GM21786 (cell line): ENCODE measurements around the gene PIK3AP1.
"Not testable (repeated sequence)": the region's sequence is repeated elsewhere in the genome, so short reads cannot be mapped to it uniquely, and the experiment has no call there.

ENCODE experiments used
- ATAC-seq: cut with Tn5 transposase; IDR thresholded peaks from one replicate; pipeline ENCODE4 v1.9.1; 2021; ENCODE audit not compliant: unreplicated experiment

The PIK3AP1 gene, protein sequence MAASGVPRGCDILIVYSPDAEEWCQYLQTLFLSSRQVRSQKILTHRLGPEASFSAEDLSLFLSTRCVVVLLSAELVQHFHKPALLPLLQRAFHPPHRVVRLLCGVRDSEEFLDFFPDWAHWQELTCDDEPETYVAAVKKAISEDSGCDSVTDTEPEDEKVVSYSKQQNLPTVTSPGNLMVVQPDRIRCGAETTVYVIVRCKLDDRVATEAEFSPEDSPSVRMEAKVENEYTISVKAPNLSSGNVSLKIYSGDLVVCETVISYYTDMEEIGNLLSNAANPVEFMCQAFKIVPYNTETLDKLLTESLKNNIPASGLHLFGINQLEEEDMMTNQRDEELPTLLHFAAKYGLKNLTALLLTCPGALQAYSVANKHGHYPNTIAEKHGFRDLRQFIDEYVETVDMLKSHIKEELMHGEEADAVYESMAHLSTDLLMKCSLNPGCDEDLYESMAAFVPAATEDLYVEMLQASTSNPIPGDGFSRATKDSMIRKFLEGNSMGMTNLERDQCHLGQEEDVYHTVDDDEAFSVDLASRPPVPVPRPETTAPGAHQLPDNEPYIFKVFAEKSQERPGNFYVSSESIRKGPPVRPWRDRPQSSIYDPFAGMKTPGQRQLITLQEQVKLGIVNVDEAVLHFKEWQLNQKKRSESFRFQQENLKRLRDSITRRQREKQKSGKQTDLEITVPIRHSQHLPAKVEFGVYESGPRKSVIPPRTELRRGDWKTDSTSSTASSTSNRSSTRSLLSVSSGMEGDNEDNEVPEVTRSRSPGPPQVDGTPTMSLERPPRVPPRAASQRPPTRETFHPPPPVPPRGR

GRCh38 chr10:96720422-96721206 lies at the start of gene PIK3AP1:
Gene PIK3AP1 (minus strand): TSS chr10:96720514. CDS start chr10:96720394, 120 bp downstream.
- ATAC-seq, result peak; percentile 62

- ATAC-seq, result no peak
Measured at GRCh38 chr10:96768136-96768535, 47.8 kb upstream of the PIK3AP1 start.

- no peak for ATAC-seq
Measured at GRCh38 chr10:96767611-96768010, 47.3 kb upstream of the PIK3AP1 start.

DNA sequence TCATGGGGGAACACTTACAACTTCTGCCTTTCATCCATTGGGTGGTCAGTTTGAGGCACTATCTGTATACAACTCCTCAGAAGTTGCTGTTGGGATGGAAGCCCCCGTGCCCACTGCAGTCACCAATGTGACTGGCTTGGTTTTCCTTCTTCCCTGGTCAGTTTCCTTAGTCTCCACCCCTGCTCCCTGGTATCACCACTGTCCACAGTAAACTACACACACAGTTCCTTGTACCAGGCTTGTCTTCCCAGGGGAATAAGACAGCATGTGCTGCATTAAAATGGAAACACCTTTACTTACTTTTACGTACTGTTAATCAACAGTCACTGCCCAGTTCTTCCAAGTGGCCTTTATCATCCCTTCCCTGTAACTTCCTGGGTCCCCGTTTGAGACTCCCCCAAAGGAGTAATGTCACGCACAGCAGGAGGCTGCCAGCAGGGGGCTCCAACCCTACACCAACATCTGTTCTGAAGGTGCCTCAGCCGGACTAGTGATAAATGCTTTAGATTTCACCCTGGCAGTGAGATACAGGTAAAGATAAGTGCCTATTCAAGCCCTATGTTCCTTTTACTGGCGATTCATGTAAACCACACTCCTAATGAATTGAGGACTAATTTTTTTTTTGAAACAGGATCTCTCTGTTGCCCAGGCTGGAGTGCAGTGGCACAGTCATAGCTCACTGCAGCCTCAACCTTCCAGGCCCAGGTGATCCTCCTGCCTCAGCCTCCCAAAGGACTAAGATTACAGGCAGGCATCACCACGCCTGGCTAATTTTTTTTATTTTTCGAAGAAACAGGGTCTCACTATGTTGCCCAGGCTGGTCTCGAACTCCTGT lies 45.3 kb upstream of the PIK3AP1 start:
- peak; percentile 43 for ATAC-seq

GRCh38 chr10:96764425-96765060 lies 44.2 kb upstream of the PIK3AP1 start:
- no peak for ATAC-seq

GRCh38 chr10:96758423-96758822 lies 38.1 kb upstream of the PIK3AP1 start:
- ATAC-seq, result peak; percentile 94

DNA sequence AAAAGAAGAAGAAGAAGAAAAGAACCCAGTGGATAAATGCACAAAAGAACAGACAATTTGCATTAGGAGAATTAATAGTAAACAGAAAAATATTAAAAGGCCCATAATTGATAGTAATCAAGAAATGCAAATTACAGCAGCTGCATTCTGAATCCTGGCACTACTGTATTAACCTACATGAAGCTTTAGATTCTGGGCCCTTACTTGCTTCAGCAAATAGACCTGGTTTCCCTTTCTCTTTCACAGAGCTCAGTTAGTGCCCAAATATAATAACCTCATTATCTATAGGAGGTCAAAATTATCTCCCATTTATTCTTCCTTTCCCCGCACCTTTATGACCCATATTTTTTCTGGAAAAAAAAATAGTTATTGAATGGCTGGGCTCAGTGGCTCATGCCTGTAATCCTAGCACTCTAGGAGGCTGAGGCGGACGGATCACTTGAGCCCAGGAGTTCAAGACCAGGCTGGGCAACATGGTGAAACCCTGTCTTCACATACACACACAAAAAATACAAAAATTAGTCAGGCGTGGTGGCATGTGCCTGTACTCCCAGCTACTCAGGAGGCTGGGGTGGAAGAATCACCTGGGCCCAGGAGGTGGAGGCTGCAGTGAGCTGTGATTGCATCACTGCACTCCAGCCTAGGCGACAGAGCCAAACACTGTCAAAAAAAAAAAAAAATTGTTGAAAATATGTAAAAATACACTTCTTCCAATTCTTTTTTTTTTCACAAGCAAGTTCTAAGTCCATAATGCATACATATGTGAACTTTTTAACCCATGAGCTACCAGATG lies 36.0 kb upstream of the PIK3AP1 start:
- ATAC-seq, result no peak

DNA sequence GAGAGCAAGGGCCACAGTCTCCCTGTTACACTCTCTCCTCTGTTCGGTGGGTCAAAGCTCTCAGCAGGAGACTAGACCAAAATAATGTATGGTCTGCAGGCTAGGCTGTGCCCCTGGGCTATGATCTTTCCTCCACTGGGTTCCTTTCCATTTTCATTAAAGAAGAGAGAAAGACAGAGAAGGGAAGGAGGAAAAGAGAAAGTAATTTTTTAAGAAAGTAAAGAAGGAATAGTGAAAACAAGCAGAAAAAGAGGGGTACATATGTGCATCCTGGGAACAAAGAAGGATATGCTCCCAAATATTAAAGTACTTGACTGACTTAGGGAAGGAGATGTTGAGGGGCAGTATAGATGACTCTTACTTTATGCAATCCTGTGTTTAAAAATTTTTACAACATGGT lies 33.6 kb upstream of the PIK3AP1 start:
- no peak for ATAC-seq

GRCh38 chr10:96752375-96752774 lies 32.1 kb upstream of the PIK3AP1 start:
- no peak for ATAC-seq

DNA sequence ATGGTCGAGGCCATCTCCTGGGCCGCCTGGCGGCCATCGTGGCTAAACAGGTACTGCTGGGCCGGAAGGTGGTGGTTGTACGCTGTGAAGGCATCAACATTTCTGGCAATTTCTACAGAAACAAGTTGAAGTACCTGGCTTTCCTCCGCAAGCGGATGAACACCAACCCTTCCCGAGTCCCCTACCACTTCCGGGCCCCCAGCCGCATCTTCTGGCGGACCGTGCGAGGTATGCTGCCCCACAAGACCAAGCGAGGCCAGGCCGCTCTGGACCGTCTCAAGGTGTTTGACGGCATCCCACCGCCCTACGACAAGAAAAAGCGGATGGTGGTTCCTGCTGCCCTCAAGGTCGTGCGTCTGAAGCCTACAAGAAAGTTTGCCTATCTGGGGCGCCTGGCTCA lies 30.0 kb upstream of the PIK3AP1 start:
- ATAC-seq, result not testable (repeated sequence)

- ATAC-seq, result peak; percentile 87
Measured at GRCh38 chr10:96747734-96748550, 27.6 kb upstream of the PIK3AP1 start.

DNA sequence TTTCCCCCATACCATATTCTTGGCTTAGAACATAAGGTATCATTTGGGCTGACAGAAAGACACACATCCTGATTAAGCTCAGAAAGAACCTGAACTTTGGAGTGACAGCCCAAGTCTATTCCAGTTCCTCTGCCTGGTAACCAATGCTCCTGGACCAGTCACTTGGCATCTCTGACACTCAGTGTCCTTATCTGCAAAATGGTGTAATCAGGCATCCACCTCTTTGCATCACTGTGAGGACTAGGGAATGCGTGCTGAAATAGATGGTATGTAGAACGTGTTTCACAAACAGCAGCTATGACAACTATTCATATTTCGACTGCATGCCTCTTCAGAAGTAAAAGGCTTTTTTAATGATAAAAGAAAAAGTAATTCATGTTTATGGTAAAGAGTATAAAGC lies 26.2 kb upstream of the PIK3AP1 start:
- no peak for ATAC-seq

DNA sequence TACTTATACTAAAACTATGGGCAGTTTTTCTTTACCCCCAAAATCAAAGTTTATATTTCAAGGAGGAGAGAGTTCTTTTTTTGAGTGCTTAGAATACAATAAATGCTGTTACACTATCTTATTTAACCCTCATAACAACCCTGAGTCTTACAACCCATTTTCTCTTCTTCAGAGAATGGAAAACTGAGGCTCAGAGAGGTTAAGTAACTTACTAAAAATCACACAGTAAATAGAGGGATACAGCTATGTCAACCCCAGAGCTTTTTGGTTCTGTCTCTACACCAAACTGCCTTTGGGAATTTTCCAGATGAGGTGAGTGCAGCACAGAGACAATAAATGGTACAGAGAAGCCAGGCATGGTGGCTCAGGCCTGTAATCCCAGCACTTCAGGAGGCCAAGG lies 25.6 kb upstream of the PIK3AP1 start:
- ATAC-seq, result no peak

DNA sequence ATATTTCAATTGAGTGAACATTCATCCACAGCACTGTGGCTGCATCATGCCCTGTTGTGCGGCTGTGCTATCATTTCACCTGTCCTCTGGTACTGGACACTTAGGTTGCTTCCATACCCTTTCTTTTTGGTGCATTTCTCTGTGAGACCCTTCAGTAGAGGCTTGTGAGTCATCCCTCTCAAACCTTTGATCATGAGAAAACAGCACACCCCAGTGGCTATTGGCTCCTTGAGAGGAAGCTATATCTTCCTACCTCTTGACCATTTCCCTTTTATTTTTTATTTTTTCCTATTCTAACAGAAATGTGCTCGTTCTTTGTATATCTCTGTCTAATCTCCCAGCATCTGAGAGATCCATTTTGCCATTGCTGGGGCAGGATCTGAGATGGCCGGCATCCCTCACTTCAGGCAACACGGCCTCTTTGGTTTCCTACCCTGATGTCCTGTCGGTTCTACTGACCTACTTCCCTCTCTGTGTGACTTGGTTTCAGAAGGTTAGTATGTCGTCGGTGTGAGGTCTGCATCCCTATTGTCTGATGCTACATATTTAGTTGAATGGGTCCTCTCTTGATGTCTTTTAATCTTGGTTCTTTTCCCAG lies 23.8 kb upstream of the PIK3AP1 start:
- no peak for ATAC-seq

DNA sequence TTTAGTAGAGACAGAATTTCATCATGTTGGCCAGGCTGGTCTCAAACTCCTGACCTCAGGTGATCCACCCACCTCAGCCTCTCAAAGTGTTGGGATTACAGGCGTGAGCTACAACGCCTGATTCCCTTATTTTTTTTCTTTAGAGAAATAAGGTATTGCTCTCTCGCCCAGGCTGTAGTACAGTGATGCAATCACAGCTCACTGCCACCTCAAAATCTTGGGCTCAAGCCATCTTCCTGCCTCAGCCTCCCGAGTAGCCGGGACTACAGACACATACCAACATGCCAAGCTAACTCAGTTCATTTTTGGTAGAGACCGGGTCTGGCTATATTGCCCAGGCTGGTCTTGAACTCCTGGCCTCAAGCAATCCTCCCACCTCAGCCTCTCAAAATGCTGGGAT lies 21.2 kb upstream of the PIK3AP1 start:
- ATAC-seq, result not testable (repeated sequence)

GRCh38 chr10:96740579-96741281 lies 20.4 kb upstream of the PIK3AP1 start:
- no peak for ATAC-seq

GRCh38 chr10:96740141-96740540 lies 19.8 kb upstream of the PIK3AP1 start:
- ATAC-seq, result no peak
